ENCODE results near the gene IDE. TPM values are rescaled to one million over a fixed set of nuclear protein-coding genes. Genes with fewer than 3 reads are reported as not detected.

The IDE gene
- total RNA-seq, 1 experiment from 2014 or later, result 41.2 TPM

DNA sequence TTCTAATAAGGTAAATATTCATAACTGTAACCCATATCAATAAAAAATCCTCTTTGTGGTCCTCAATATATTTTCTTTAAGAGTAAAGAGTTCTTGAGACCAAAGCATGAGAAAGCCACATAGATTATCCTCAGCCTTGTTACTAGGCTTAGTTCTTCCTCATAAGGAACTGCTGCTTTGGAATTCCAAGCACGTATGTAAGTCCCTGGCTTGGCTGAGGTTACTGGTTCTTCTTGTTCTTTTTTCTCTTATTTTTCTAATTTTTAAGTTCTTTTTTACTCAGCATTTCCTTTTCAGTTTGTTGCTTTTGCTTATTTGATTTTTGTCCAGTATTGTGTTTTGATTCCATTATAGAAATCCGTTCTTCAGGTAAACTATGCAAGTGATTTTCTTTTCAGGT is 155.7 kb downstream of the IDE start:
- POLR2A ChIA-PET (ENCODE audit: unreplicated experiment), result no interaction called here
- H2AFZ ChIP-seq, result no peak overlapping the region
- BruUV-seq (replicated peaks), result no TSS peak
- no peak overlapping the region for H3K4me2 ChIP-seq
- no peaks in the 10 kb centered on the region for H3K27me3 ChIP-seq (ENCODE audit: insufficient read depth, low read depth)
- no peaks in the 10 kb centered on the region for H3F3A ChIP-seq (ENCODE audit: insufficient read depth, low read depth)
- intact Hi-C loops (cut with micrococcal nuclease; ENCODE audit: unreplicated experiment), result no loop called here
- no peaks in the 10 kb centered on the region for H3K9me2 ChIP-seq (ENCODE audit: insufficient read depth)
- CTCF ChIA-PET, result no interaction called here
- H3K79me2 ChIP-seq (ENCODE audit: low read depth), result no peaks in the 10 kb centered on the region
- TF ChIP-seq, protein P1, sequence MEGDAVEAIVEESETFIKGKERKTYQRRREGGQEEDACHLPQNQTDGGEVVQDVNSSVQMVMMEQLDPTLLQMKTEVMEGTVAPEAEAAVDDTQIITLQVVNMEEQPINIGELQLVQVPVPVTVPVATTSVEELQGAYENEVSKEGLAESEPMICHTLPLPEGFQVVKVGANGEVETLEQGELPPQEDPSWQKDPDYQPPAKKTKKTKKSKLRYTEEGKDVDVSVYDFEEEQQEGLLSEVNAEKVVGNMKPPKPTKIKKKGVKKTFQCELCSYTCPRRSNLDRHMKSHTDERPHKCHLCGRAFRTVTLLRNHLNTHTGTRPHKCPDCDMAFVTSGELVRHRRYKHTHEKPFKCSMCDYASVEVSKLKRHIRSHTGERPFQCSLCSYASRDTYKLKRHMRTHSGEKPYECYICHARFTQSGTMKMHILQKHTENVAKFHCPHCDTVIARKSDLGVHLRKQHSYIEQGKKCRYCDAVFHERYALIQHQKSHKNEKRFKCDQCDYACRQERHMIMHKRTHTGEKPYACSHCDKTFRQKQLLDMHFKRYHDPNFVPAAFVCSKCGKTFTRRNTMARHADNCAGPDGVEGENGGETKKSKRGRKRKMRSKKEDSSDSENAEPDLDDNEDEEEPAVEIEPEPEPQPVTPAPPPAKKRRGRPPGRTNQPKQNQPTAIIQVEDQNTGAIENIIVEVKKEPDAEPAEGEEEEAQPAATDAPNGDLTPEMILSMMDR (conservative IDR thresholded peaks at IDR 0.05), result no peak
- TF ChIP-seq EZH2 (IDR thresholded peaks at IDR 0.05; ENCODE audit: low read depth), result no peak
- DNase-seq, result no peak
- no peak overlapping the region for H3K4me3 ChIP-seq
- H3K27ac ChIP-seq, result no peak overlapping the region
- H3K36me3 ChIP-seq (ENCODE audit: low read depth), result no peaks in the 10 kb centered on the region
- H4K20me1 ChIP-seq (ENCODE audit: insufficient read depth), result no peaks in the 10 kb centered on the region
- H3K4me1 ChIP-seq (replicated peaks; ENCODE audit: insufficient read depth), result no peaks in the 10 kb centered on the region
- no peaks in the 10 kb centered on the region for H3K9me3 ChIP-seq (ENCODE audit: insufficient read depth, low read depth)

DNA sequence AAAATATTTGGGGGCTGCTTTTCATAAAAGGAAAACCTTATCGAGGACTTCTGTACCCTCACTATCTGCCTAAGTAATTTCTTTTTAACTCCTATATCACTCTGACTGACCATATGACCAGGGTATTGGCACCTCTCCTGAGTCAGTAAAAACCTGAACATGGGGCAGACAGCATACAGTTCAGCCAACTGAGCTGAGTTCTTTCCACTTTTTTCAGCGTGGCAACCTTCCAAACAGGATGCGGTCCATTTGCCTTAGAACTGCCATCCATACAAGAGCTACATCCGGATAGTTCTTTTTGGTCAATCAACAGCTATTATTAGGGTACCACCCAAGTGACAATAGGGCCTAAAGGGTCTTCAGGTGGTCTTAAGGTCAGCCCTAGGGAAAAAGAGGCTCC is 160.4 kb downstream of the IDE start:
- DNase-seq, result no peak
- H3K79me2 ChIP-seq (ENCODE audit: low read depth), result no peaks in the 10 kb centered on the region
- no TSS peak for BruUV-seq (replicated peaks)
- no peaks in the 10 kb centered on the region for H3K27me3 ChIP-seq (ENCODE audit: insufficient read depth, low read depth)
- ChIA-PET CTCF (no interaction called here), POLR2A (ENCODE audit: unreplicated experiment) (no interaction called here)
- no peak overlapping the region for H2AFZ ChIP-seq
- no peaks in the 10 kb centered on the region for H4K20me1 ChIP-seq (ENCODE audit: insufficient read depth)
- intact Hi-C loops (cut with micrococcal nuclease; ENCODE audit: unreplicated experiment), result no loop called here
- no peak for TF ChIP-seq EZH2 (IDR thresholded peaks at IDR 0.05; ENCODE audit: low read depth)
- TF ChIP-seq, protein P1 (conservative IDR thresholded peaks at IDR 0.05), result no peak
- H3K9me2 ChIP-seq (ENCODE audit: insufficient read depth), result no peaks in the 10 kb centered on the region
- no peak overlapping the region for H3K4me2 ChIP-seq
- H3K4me1 ChIP-seq (replicated peaks; ENCODE audit: insufficient read depth), result no peaks in the 10 kb centered on the region
- no peak overlapping the region for H3K4me3 ChIP-seq
- H3K9me3 ChIP-seq (ENCODE audit: insufficient read depth, low read depth), result no peaks in the 10 kb centered on the region
- no peaks in the 10 kb centered on the region for H3K36me3 ChIP-seq (ENCODE audit: low read depth)
- H3F3A ChIP-seq (ENCODE audit: insufficient read depth, low read depth), result no peaks in the 10 kb centered on the region
- no peak overlapping the region for H3K27ac ChIP-seq

DNA sequence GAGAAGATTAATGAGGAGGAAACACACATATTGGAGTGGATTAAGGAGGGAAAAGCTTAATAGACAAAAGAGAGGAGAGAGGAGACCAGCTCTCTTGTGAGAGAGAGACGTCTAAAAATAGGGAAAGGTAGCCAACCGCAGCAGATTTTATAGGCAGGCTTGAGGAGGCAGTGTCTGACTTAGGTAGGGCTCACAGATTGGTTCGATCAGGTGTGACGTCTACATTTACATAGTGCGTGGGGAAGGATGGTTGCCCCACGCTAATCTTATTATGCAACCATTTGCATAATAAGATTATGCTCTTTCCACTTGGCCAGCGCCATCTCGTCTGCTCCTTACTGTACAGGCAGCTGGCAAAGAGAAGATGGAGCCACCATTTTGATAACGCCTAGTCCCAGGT is 160.9 kb downstream of the IDE start:
- ChIA-PET CTCF (no interaction called here), POLR2A (ENCODE audit: unreplicated experiment) (no interaction called here)
- Histone ChIP-seq H2AFZ (no peak overlapping the region), H3F3A (ENCODE audit: insufficient read depth, low read depth) (no peaks in the 10 kb centered on the region), H3K27ac (no peak overlapping the region), H3K36me3 (ENCODE audit: low read depth) (no peaks in the 10 kb centered on the region), H3K4me2 (no peak overlapping the region), H3K4me3 (no peak overlapping the region), H3K9me2 (ENCODE audit: insufficient read depth) (no peaks in the 10 kb centered on the region), H3K79me2 (ENCODE audit: low read depth) (no peaks in the 10 kb centered on the region), H4K20me1 (ENCODE audit: insufficient read depth) (no peaks in the 10 kb centered on the region), H3K27me3 (ENCODE audit: insufficient read depth, low read depth) (no peaks in the 10 kb centered on the region), H3K9me3 (ENCODE audit: insufficient read depth, low read depth) (no peaks in the 10 kb centered on the region), H3K4me1 (replicated peaks; ENCODE audit: insufficient read depth) (no peaks in the 10 kb centered on the region)
- intact Hi-C loops (cut with micrococcal nuclease; ENCODE audit: unreplicated experiment), result no loop called here
- no TSS peak for BruUV-seq (replicated peaks)
- TF ChIP-seq, protein P1 (conservative IDR thresholded peaks at IDR 0.05), result no peak
- TF ChIP-seq EZH2 (IDR thresholded peaks at IDR 0.05; ENCODE audit: low read depth), result no peak
- DNase-seq, result no peak
